GM19397 (cell line): ENCODE data around the gene UBE2G2.

Experiments used
- ATAC-seq: cut with Tn5 transposase; IDR thresholded peaks from one replicate; pipeline ENCODE4 v1.9.1; 2021; ENCODE audit warnings: mild to moderate bottlenecking, moderate library complexity; ENCODE audit not compliant: unreplicated experiment

Gene UBE2G2

GRCh38 chr21:44753357-44753756 is 48.3 kb downstream of the UBE2G2 start:
- ATAC-seq, result no peak

- no peak for ATAC-seq
These were observed 48.9 kb downstream of the UBE2G2 start for GRCh38 chr21:44752671-44753235.

GRCh38 chr21:44751799-44752636 is 49.6 kb downstream of the UBE2G2 start:
- no peak for ATAC-seq

GRCh38 chr21:44751186-44751798 is 50.3 kb downstream of the UBE2G2 start:
- ATAC-seq, result no peak

- ATAC-seq, result no peak
These were observed 51.0 kb downstream of the UBE2G2 start for GRCh38 chr21:44750675-44751025.

GRCh38 chr21:44749759-44750674 is 51.6 kb downstream of the UBE2G2 start:
- no peak for ATAC-seq

- ATAC-seq, result no peak
These were observed 52.4 kb downstream of the UBE2G2 start for GRCh38 chr21:44749116-44749758.

GRCh38 chr21:44748621-44749020 is 53.0 kb downstream of the UBE2G2 start:
- ATAC-seq, result no peak

- no peak for ATAC-seq
These were observed 59.0 kb downstream of the UBE2G2 start for GRCh38 chr21:44742418-44743153.

GRCh38 chr21:44741921-44742320 is 59.7 kb downstream of the UBE2G2 start:
- ATAC-seq, result no peak

- ATAC-seq, result no peak
These were observed 60.9 kb downstream of the UBE2G2 start for GRCh38 chr21:44740742-44741141.

- ATAC-seq, result no peak
These were observed 62.3 kb downstream of the UBE2G2 start for GRCh38 chr21:44739316-44739715.

- ATAC-seq, result no peak
These were observed 63.0 kb downstream of the UBE2G2 start for GRCh38 chr21:44738621-44739020.

GRCh38 chr21:44737706-44738354 is 63.8 kb downstream of the UBE2G2 start:
- ATAC-seq, result no peak

GRCh38 chr21:44736291-44737004 is 65.2 kb downstream of the UBE2G2 start:
- no peak for ATAC-seq

GRCh38 chr21:44735821-44736220 is 65.8 kb downstream of the UBE2G2 start:
- no peak for ATAC-seq

- ATAC-seq, result no peak
These were observed 66.8 kb downstream of the UBE2G2 start for GRCh38 chr21:44734841-44735240.

- ATAC-seq, result no peak
These were observed 67.4 kb downstream of the UBE2G2 start for GRCh38 chr21:44734026-44734745.
